A549 (cell line): ENCODE measurements around the gene HPCAL1. TPM values are rescaled to one million over a fixed set of nuclear protein-coding genes. Genes with fewer than 3 reads are reported as not detected.

Experiments used
- ATAC-seq, 2 experiments: fragments of 200-7000 bp in 1 of 2; fragments of >200 bp in 1 of 2; cut with Nextera tagmentation in 1 of 2; cut with Tn5 transposase in 1 of 2; 3 replicates each; pipeline versions ENCODE4 v1.8.0 to v1.9.1; 2018 to 2020; ENCODE audit warnings: mild to moderate bottlenecking in 1 of 2, moderate library complexity in 1 of 2
- CTCF ChIA-PET: fragments of 300-600 bp; sonication (Branson Sonifier 250); formaldehyde crosslinking; extraction: SDS; loops from one replicate; lab custom pipeline; 2021; ENCODE audit warnings: antibody characterized with exemption, inconsistent platforms; lab: Yijun Ruan, JAX
- POLR2A ChIA-PET: fragments of 350-600 bp; formaldehyde crosslinking; extraction: SDS; loops from one replicate; lab custom pipeline; 2021; ENCODE audit warnings: antibody characterized with exemption, inconsistent platforms; lab: Yijun Ruan, JAX
- DNase-seq, 2 experiments: peaks; one replicate each; pipeline versions ENCODE4 v3.0.0 to v3.0.0-alpha.2; 2011 to 2016; ENCODE audit warnings: low read depth in 1 of 2, low spot score in 1 of 2
- FAIRE-seq: peaks from 2 replicates; lab custom pipeline; 2011; peaks lifted over from hg19 to GRCh38; lab: Jason Lieb, UNC
- H3K27ac ChIP-seq, 2 experiments: fragments of >200 bp; sonication (Bioruptor Twin); formaldehyde crosslinking; 3 replicates each; pipeline ENCODE4 v1.5.1; 2016 to 2017
- H3K4me1 ChIP-seq: fragments of >200 bp; sonication (Bioruptor Twin); formaldehyde crosslinking; 3 replicates; pipeline ENCODE4 v1.6.1; 2016
- H3K4me2 ChIP-seq: fragments of >200 bp; sonication (Bioruptor Twin); formaldehyde crosslinking; 3 replicates; pipeline ENCODE4 v1.6.1; 2016
- H3K4me3 ChIP-seq: fragments of >200 bp; sonication (Bioruptor Twin); formaldehyde crosslinking; 3 replicates; pipeline ENCODE4 v1.5.1; 2016
- H3K9me3 ChIP-seq: fragments of >200 bp; sonication (Bioruptor Twin); formaldehyde crosslinking; 3 replicates; pipeline ENCODE4 v1.6.1; 2016
- CBX2 ChIP-seq: fragments of 200-600 bp; sonication (generic); IDR thresholded peaks from 2 replicates; pipeline ENCODE4 v1.6.1; 2016; ENCODE audit warnings: low read depth, mild to moderate bottlenecking, borderline replicate concordance
- CTCF ChIP-seq: fragments of >200 bp; sonication (Bioruptor Twin); formaldehyde crosslinking; IDR thresholded peaks from 3 replicates; pipeline ENCODE4 v1.5.1; 2016
- EHF ChIP-seq: fragments of 250-450 bp; sonication (Bioruptor Pico); IDR thresholded peaks from 2 replicates; pipeline ENCODE4 v1.5.0; 2020; ENCODE audit warnings: mild to moderate bottlenecking
- ELK1 ChIP-seq: fragments of 150-350 bp; IDR thresholded peaks from 2 replicates; pipeline ENCODE4 v1.6.1; 2014; ENCODE audit warnings: low read depth, mild to moderate bottlenecking, low read length
- FOSB ChIP-seq: fragments of 250-450 bp; sonication (Bioruptor Pico); IDR thresholded peaks from 2 replicates; pipeline ENCODE4 v1.5.0; 2020; ENCODE audit warnings: mild to moderate bottlenecking, moderate library complexity
- FOSL2 ChIP-seq, 2 experiments: fragments of 450-650 bp in 1 of 2; fragments of >200 bp in 1 of 2; sonication (Bioruptor Twin) in 1 of 2; formaldehyde crosslinking; IDR thresholded peaks; 2 replicates each; pipeline versions ENCODE4 v1.5.0 to v1.6.1; 2016 to 2020; ENCODE audit warnings: mild to moderate bottlenecking in 1 of 2, moderate library complexity in 1 of 2
- GATA3 ChIP-seq: IDR thresholded peaks from 2 replicates; pipeline ENCODE4 v1.6.1; 2012; ENCODE audit warnings: borderline replicate concordance
- JUN ChIP-seq, 2 experiments: fragments of >200 bp; sonication (Bioruptor Twin); formaldehyde crosslinking; IDR thresholded peaks; 2 replicates in 1 of 2; 3 replicates in 1 of 2; pipeline ENCODE4 v1.6.1; 2016 to 2017
- KDM1A ChIP-seq: fragments of 200-600 bp; sonication (generic); IDR thresholded peaks from 2 replicates; pipeline ENCODE4 v1.6.1; 2016; ENCODE audit warnings: low read depth, mild to moderate bottlenecking
- MAX ChIP-seq: IDR thresholded peaks from 2 replicates; pipeline ENCODE4 v1.6.1; 2012
- MYC ChIP-seq: IDR thresholded peaks from 2 replicates; pipeline ENCODE4 v1.6.1; 2012; ENCODE audit warnings: mild to moderate bottlenecking, inconsistent platforms, low read length, improper control_type of control experiment, borderline replicate concordance
- PHF8 ChIP-seq: fragments of 200-600 bp; sonication (generic); IDR thresholded peaks from 2 replicates; pipeline ENCODE4 v1.6.1; 2016; ENCODE audit warnings: low read depth, mild to moderate bottlenecking, antibody characterized with exemption, moderate library complexity, borderline replicate concordance
- RFX5 ChIP-seq: fragments of 450-650 bp; IDR thresholded peaks from 2 replicates; pipeline ENCODE4 v1.7.1; 2014; ENCODE audit warnings: antibody characterized with exemption, mild to moderate bottlenecking, moderate library complexity
- ZFP36 ChIP-seq: fragments of 450-650 bp; IDR thresholded peaks from 2 replicates; pipeline ENCODE4 v1.6.1; 2014; ENCODE audit warnings: borderline replicate concordance; ENCODE audit not compliant: partially characterized antibody
- WGBS: methylation state at CpG from one replicate; pipeline ENCODE4 v1.1.6; 2017; ENCODE audit errors: missing lambda C conversion rate; 5-methylcytosine and 5-hydroxymethylcytosine counted together
- polyA plus RNA-seq, 4 experiments: library from polyadenylated mRNA; depleted of rRNA in 3 of 4; stranded (reverse); fragments of >200 nt; fragmentation: RNase III in 1 of 4; extraction: RNeasy Plus Mini Kit Qiagen cat#74134 plus additional on column Dnase treatment in 1 of 4; gene quantifications; 2 replicates in 3 of 4; 3 replicates in 1 of 4; pipeline ENCODE4 v1.2.3, GENCODE V29; 2011 to 2017

HPCAL1 gene
- polyA plus RNA-seq, 2 of the 4 experiments (the other 2 are of a cell fraction) = 44.4 to 66.4 TPM

GRCh38 chr2:10356439-10356811, 53.7 kb downstream of the HPCAL1 start:
- ChIA-PET CTCF (interaction anchor here (1.5 kb wide), 2 partner anchors 17 to 83 kb away, joined by 3 read pairs; no protein-coding TSS in a partner anchor), POLR2A (no interaction called here)
- H3K4me3 ChIP-seq = no peak overlapping the region
- H3K4me1 ChIP-seq = peaks cover 12% of the 10 kb centered on the region; the same call in 2 of the 3 replicates
- no peak for DNase-seq
- 80% methylated on average over 8 of the region's 8 CpGs for WGBS
- H3K9me3 ChIP-seq = no peaks in the 10 kb centered on the region
- H3K4me2 ChIP-seq = no peak overlapping the region
- H3K27ac ChIP-seq = peak overlapping the region in 1 of 2 experiments; percentile 30; a peak in 1 of 6 replicates
- ATAC-seq = no peak
- FAIRE-seq = no peak
- TF ChIP-seq RFX5 (no peak), KDM1A (no peak), JUN (IDR thresholded peaks at IDR 0.05) (no peak), FOSL2 (IDR thresholded peaks at IDR 0.05) (no peak), FOSL2 (CRISPR knock-in tag; IDR thresholded peaks at IDR 0.05) (no peak), ZFP36 (no peak), FOSB (CRISPR knock-in tag) (no peak), GATA3 (no peak), PHF8 (no peak), MAX (no peak)
- TF ChIP-seq, all 56 proteins: peak for 0

- DNase-seq (no peak), FAIRE-seq (no peak), ATAC-seq (no peak)
- 0 out of 6 replicates have a peak overlapping the region, but pooled peaks of 1 of the 2 experiments have one; percentile 21 for H3K27ac ChIP-seq
- H3K9me3 ChIP-seq = no peaks in the 10 kb centered on the region
- POLR2A ChIA-PET = no interaction called here
- WGBS = 91% methylated on average over 24 of the region's 24 CpGs
- peaks cover 14% of the 10 kb centered on the region for H3K4me1 ChIP-seq
- no peak overlapping the region for H3K4me2 ChIP-seq
- CTCF ChIA-PET = interaction anchor here (1.0 to 1.5 kb wide), 3 partner anchors 18 to 78 kb away, joined by 3 to 4 read pairs (median 3); no protein-coding TSS in a partner anchor
- H3K4me3 ChIP-seq = no peak overlapping the region
- TF ChIP-seq RFX5 (no peak), CTCF (no peak), MYC (no peak), JUN (IDR thresholded peaks at IDR 0.05) (no peak), CBX2 (no peak)
Measured at GRCh38 chr2:10357193-10358169, 54.8 kb downstream of the HPCAL1 start.

- H3K4me1 ChIP-seq = peaks cover 19% of the 10 kb centered on the region
- no peaks in the 10 kb centered on the region for H3K9me3 ChIP-seq
- peak overlapping the region in 1 of 2 experiments; percentile 14; a peak in 1 of 6 replicates for H3K27ac ChIP-seq
- FAIRE-seq (no peak), ATAC-seq (no peak), DNase-seq (no peak)
- WGBS = 89% methylated on average over 6 of the region's 8 CpGs
- no peak for TF ChIP-seq ELK1
- TF ChIP-seq EHF = no peak
- H3K4me3 ChIP-seq = no peak overlapping the region
- no peak overlapping the region for H3K4me2 ChIP-seq
- CTCF ChIA-PET = interaction anchor here (0.6 kb wide), 1 partner anchor 20 kb away, joined by 5 read pairs; no protein-coding TSS in a partner anchor
- POLR2A ChIA-PET = no interaction called here
Measured at GRCh38 chr2:10359246-10359645, 56.5 kb downstream of the HPCAL1 start.
